K562 (cell line): ENCODE data around the gene MYOM1. TPM values are rescaled to one million over a fixed set of nuclear protein-coding genes. Genes with fewer than 3 reads are reported as not detected.

Experiments
- BACH1 ChIP-seq: fragments of 200-800 bp; sonication (Bioruptor generic); IDR thresholded peaks from 2 replicates; pipeline ENCODE4 v1.6.1; 2016; ENCODE audit warnings: missing genetic modification characterization, missing compliant biosample characterization
- CREBBP ChIP-seq: IDR thresholded peaks from one replicate; pipeline ENCODE4 v1.6.1; 2012; ENCODE audit warnings: low read depth, mild to moderate bottlenecking, control low read depth, inconsistent platforms, low read length
- JUNB ChIP-seq: fragments of 450-650 bp; formaldehyde crosslinking; conservative IDR thresholded peaks from 2 replicates; pipeline ENCODE4 v1.4.0; 2020; ENCODE audit warnings: mild to moderate bottlenecking
- MCM2 ChIP-seq: fragments of 450-650 bp; IDR thresholded peaks from 2 replicates; pipeline ENCODE4 v1.6.1; 2017; ENCODE audit warnings: low read depth, mild to moderate bottlenecking
- MED1 ChIP-seq: sonication (generic); formaldehyde crosslinking; IDR thresholded peaks from 2 replicates; pipeline ENCODE4 v1.8.1; 2023; ENCODE audit warnings: missing genetic modification reagents, borderline replicate concordance
- NEUROD1 ChIP-seq: fragments of 150-350 bp; IDR thresholded peaks from 2 replicates; pipeline ENCODE4 v1.6.1; 2014; ENCODE audit warnings: borderline replicate concordance, low read length, low read depth; ENCODE audit not compliant: partially characterized antibody
- RCOR1 ChIP-seq, 2 experiments: IDR thresholded peaks; 2 replicates each; pipeline ENCODE4 v1.6.1; 2012; ENCODE audit warnings: low read depth in 2 of 2, low read length in 2 of 2, borderline replicate concordance in 1 of 2, improper control_type of control experiment in 1 of 2
- SP1 ChIP-seq: sonication (generic); formaldehyde crosslinking; IDR thresholded peaks from 2 replicates; pipeline ENCODE4 v1.8.1; 2022; ENCODE audit warnings: mild to moderate bottlenecking, missing genetic modification reagents
- SREBF1 ChIP-seq: fragments of 150-350 bp; IDR thresholded peaks from 2 replicates; pipeline ENCODE4 v1.6.1; 2014; ENCODE audit warnings: antibody characterized with exemption, low read depth, low read length, borderline replicate concordance
- SRSF9 ChIP-seq: fragments of 200-400 bp; formaldehyde crosslinking; IDR thresholded peaks from 2 replicates; pipeline ENCODE4 v1.6.1; 2017; ENCODE audit warnings: low read depth, low read length, borderline replicate concordance
- ZNF398 ChIP-seq: fragments of 250-450 bp; sonication (Bioruptor Pico); IDR thresholded peaks from 2 replicates; pipeline ENCODE4 v1.8.0; 2021; ENCODE audit warnings: moderate library complexity, mild to moderate bottlenecking, inconsistent platforms
- ZNF589 ChIP-seq: fragments of 200-800 bp; sonication (Bioruptor generic); IDR thresholded peaks from 2 replicates; pipeline ENCODE4 v1.6.1; 2016; ENCODE audit warnings: low read depth, missing genetic modification characterization, missing compliant biosample characterization
- polyA plus RNA-seq, 8 experiments: library from polyadenylated mRNA; depleted of rRNA in 4 of 8; stranded (reverse) in 5 of 8; unstranded in 3 of 8; fragments of >200 nt; fragmentation: Nextera tagmentation in 2 of 8; fragmentation: Illumina TruSeq in 1 of 8; extraction: Ambion mirVana in 2 of 8; extraction: Trizol in 1 of 8; gene quantifications; 2 replicates each; pipeline versions ENCODE4 v1.2.1 to v1.2.3, GENCODE V29; 2011 to 2014; ENCODE audit warnings: inconsistent platforms in 1 of 8, missing spikeins in 1 of 8
- total RNA-seq, 7 experiments: library from RNA; depleted of rRNA in 6 of 7; stranded (reverse); fragments of >200 nt in 6 of 7; fragmentation: Illumina TruSeq in 2 of 7; extraction: Trizol in 2 of 7; gene quantifications; 2 replicates each; pipeline versions ENCODE4 v1.2.1 to v1.2.3, GENCODE V29; 2011 to 2021; ENCODE audit warnings: low replicate concordance in 1 of 7

Gene MYOM1
- total and polyA plus RNA-seq, 9 of the 15 experiments (the other 6 are each of a cell fraction or from before 2014, with no cell fraction given): 0.01 to 0.62 (median 0.25) TPM

- no peak for TF ChIP-seq JUNB (CRISPR knock-in tag)
- TF ChIP-seq SREBF1: no peak
- no peak for TF ChIP-seq MCM2
- no peak for TF ChIP-seq CREBBP
- no peak for TF ChIP-seq RCOR1 (IDR thresholded peaks at IDR 0.05; ENCODE audit: borderline replicate concordance in 1 of 2, low read depth in 2 of 2, low read length in 2 of 2)
- no peak for TF ChIP-seq NEUROD1
- TF ChIP-seq ZNF589: no peak
- no peak for TF ChIP-seq ZNF398
- no peak for TF ChIP-seq SRSF9
- TF ChIP-seq SP1 (CRISPR knock-in tag): no peak
- no peak for TF ChIP-seq BACH1 (tag)
- no peak for TF ChIP-seq MED1
Measured at GRCh38 chr18:3221496-3221895, 1.7 kb upstream of the MYOM1 start (continued).
